ENCODE results near the gene CLMP. TPM values are rescaled to one million over a fixed set of nuclear protein-coding genes. Genes with fewer than 3 reads are reported as not detected.

CLMP gene
- 6.0 TPM for total RNA-seq
- long read RNA-seq, full-length matches to known transcripts: 3 of 7 reads
- long read RNA-seq, partial matches to known transcripts: 1 of 7 reads
- long read RNA-seq, other reads (novel, unspliced or antisense): 3 of 7 reads

GRCh38 chr11:123195188-123196059 is at the start of gene CLMP:
CLMP (minus strand) TSS chr11:123195248; CDS start chr11:123194940, 308 bp downstream.
- peak; percentile 75 for ATAC-seq (ENCODE audit: poor library complexity)
- intact Hi-C loops (cut with DNase I): no loop called here
- peak; percentile 61 for DNase-seq

- DNase-seq (no peak), ATAC-seq (ENCODE audit: poor library complexity) (no peak)
- intact Hi-C loops (cut with DNase I): no loop called here
Measured at GRCh38 chr11:123241874-123242543, 47.0 kb upstream of the CLMP start.

- no peak for ATAC-seq (ENCODE audit: poor library complexity)
- intact Hi-C loops (cut with DNase I): no loop called here
- DNase-seq: no peak
Measured at GRCh38 chr11:123241294-123241693, 46.2 kb upstream of the CLMP start.

- ATAC-seq (ENCODE audit: poor library complexity) (no peak), DNase-seq (no peak)
- intact Hi-C loops (cut with DNase I): no loop called here
Measured at GRCh38 chr11:123239191-123240150, 44.4 kb upstream of the CLMP start.

- ATAC-seq (ENCODE audit: poor library complexity) (peak; percentile 52), DNase-seq (peak; percentile 72)
- intact Hi-C loops (cut with DNase I): no loop called here
Measured at GRCh38 chr11:123238297-123238696, 43.2 kb upstream of the CLMP start.

GRCh38 chr11:123236879-123237278 is 41.8 kb upstream of the CLMP start:
- ATAC-seq (ENCODE audit: poor library complexity) (no peak), DNase-seq (no peak)
- intact Hi-C loops (cut with DNase I): no loop called here

GRCh38 chr11:123235656-123236261 is 40.7 kb upstream of the CLMP start:
- intact Hi-C loops (cut with DNase I): no loop called here
- ATAC-seq (ENCODE audit: poor library complexity): peak; percentile 73
- no peak for DNase-seq

- peak; percentile 73 for DNase-seq
- intact Hi-C loops (cut with DNase I): no loop called here
- ATAC-seq (ENCODE audit: poor library complexity): peak; percentile 54
Measured at GRCh38 chr11:123235117-123235655, 40.1 kb upstream of the CLMP start.

GRCh38 chr11:123233975-123234334 is 38.9 kb upstream of the CLMP start:
- DNase-seq (no peak), ATAC-seq (ENCODE audit: poor library complexity) (no peak)
- intact Hi-C loops (cut with DNase I): no loop called here

GRCh38 chr11:123233280-123233974 is 38.4 kb upstream of the CLMP start:
- peak; percentile 61 for ATAC-seq (ENCODE audit: poor library complexity)
- intact Hi-C loops (cut with DNase I): no loop called here
- no peak for DNase-seq

GRCh38 chr11:123231777-123232176 is 36.7 kb upstream of the CLMP start:
- no peak for ATAC-seq (ENCODE audit: poor library complexity)
- no peak for DNase-seq
- intact Hi-C loops (cut with DNase I): no loop called here

- no peak for DNase-seq
- intact Hi-C loops (cut with DNase I): no loop called here
- ATAC-seq (ENCODE audit: poor library complexity): no peak
Measured at GRCh38 chr11:123231256-123231655, 36.2 kb upstream of the CLMP start.

- no peak for ATAC-seq (ENCODE audit: poor library complexity)
- intact Hi-C loops (cut with DNase I): no loop called here
Measured at GRCh38 chr11:123230346-123230745, 35.3 kb upstream of the CLMP start.

GRCh38 chr11:123228496-123229163 is 33.6 kb upstream of the CLMP start:
- intact Hi-C loops (cut with DNase I): no loop called here
- no peak for ATAC-seq (ENCODE audit: poor library complexity)

More at GRCh38 chr11:123230346-123230745, 35.3 kb upstream of the CLMP start:
- no peak for DNase-seq

GRCh38 chr11:123227763-123228495 is 32.9 kb upstream of the CLMP start:
- ATAC-seq (ENCODE audit: poor library complexity): no peak
- no peak for DNase-seq
- intact Hi-C loops (cut with DNase I): no loop called here

More at GRCh38 chr11:123228496-123229163, 33.6 kb upstream of the CLMP start:
- no peak for DNase-seq

- intact Hi-C loops (cut with DNase I): no loop called here
- DNase-seq (no peak), ATAC-seq (ENCODE audit: poor library complexity) (no peak)
Measured at GRCh38 chr11:123221584-123221983, 26.5 kb upstream of the CLMP start.

Measured in Right ventricle myocardium superior (tissue), 1 donor.